A549 (cell line): ENCODE measurements around the gene SSC5D. TPM values are rescaled to one million over a fixed set of nuclear protein-coding genes. Genes with fewer than 3 reads are reported as not detected.
A peak's percentile ranks its signal among the peaks of the same experiment; 100 is the strongest.

Source experiments
- ATAC-seq, 2 experiments: fragments of 200-7000 bp in 1 of 2; fragments of >200 bp in 1 of 2; cut with Nextera tagmentation in 1 of 2; cut with Tn5 transposase in 1 of 2; 3 replicates each; pipeline versions ENCODE4 v1.8.0 to v1.9.1; 2018 to 2020; ENCODE audit warnings: mild to moderate bottlenecking in 1 of 2, moderate library complexity in 1 of 2
- CTCF ChIA-PET: fragments of 300-600 bp; sonication (Branson Sonifier 250); formaldehyde crosslinking; extraction: SDS; loops from one replicate; lab custom pipeline; 2021; ENCODE audit warnings: antibody characterized with exemption, inconsistent platforms; lab: Yijun Ruan, JAX
- POLR2A ChIA-PET: fragments of 350-600 bp; formaldehyde crosslinking; extraction: SDS; loops from one replicate; lab custom pipeline; 2021; ENCODE audit warnings: antibody characterized with exemption, inconsistent platforms; lab: Yijun Ruan, JAX
- DNase-seq, 2 experiments: peaks; one replicate each; pipeline versions ENCODE4 v3.0.0 to v3.0.0-alpha.2; 2011 to 2016; ENCODE audit warnings: low read depth in 1 of 2, low spot score in 1 of 2
- FAIRE-seq: peaks from 2 replicates; lab custom pipeline; 2011; peaks lifted over from hg19 to GRCh38; lab: Jason Lieb, UNC
- H3K27ac ChIP-seq, 2 experiments: fragments of >200 bp; sonication (Bioruptor Twin); formaldehyde crosslinking; 3 replicates each; pipeline ENCODE4 v1.5.1; 2016 to 2017
- H3K4me1 ChIP-seq: fragments of >200 bp; sonication (Bioruptor Twin); formaldehyde crosslinking; 3 replicates; pipeline ENCODE4 v1.6.1; 2016
- H3K4me2 ChIP-seq: fragments of >200 bp; sonication (Bioruptor Twin); formaldehyde crosslinking; 3 replicates; pipeline ENCODE4 v1.6.1; 2016
- H3K4me3 ChIP-seq: fragments of >200 bp; sonication (Bioruptor Twin); formaldehyde crosslinking; 3 replicates; pipeline ENCODE4 v1.5.1; 2016
- H3K9me3 ChIP-seq: fragments of >200 bp; sonication (Bioruptor Twin); formaldehyde crosslinking; 3 replicates; pipeline ENCODE4 v1.6.1; 2016
- ATOH8 ChIP-seq: fragments of 250-450 bp; sonication (Bioruptor Pico); IDR thresholded peaks from 2 replicates; pipeline ENCODE4 v1.5.0; 2020; ENCODE audit warnings: low read depth, mild to moderate bottlenecking, moderate library complexity
- BHLHE40 ChIP-seq: IDR thresholded peaks from 2 replicates; pipeline ENCODE4 v1.6.1; 2012; ENCODE audit warnings: low read depth, low read length, inconsistent platforms
- CBX2 ChIP-seq: fragments of 200-600 bp; sonication (generic); IDR thresholded peaks from 2 replicates; pipeline ENCODE4 v1.6.1; 2016; ENCODE audit warnings: low read depth, mild to moderate bottlenecking, borderline replicate concordance
- CHD4 ChIP-seq: fragments of 200-600 bp; sonication (generic); IDR thresholded peaks from 2 replicates; pipeline ENCODE4 v1.6.1; 2016; ENCODE audit warnings: antibody characterized with exemption, mild to moderate bottlenecking, borderline replicate concordance
- HDAC2 ChIP-seq: fragments of 200-600 bp; sonication (generic); IDR thresholded peaks from 2 replicates; pipeline ENCODE4 v1.6.1; 2016
- HOXA7 ChIP-seq: fragments of 250-450 bp; sonication (Bioruptor Pico); IDR thresholded peaks from 2 replicates; pipeline ENCODE4 v1.5.0; 2020; ENCODE audit warnings: mild to moderate bottlenecking, moderate library complexity
- HOXB13 ChIP-seq: fragments of 250-450 bp; sonication (Bioruptor Pico); IDR thresholded peaks from 2 replicates; pipeline ENCODE4 v1.5.0; 2020; ENCODE audit warnings: low read depth, mild to moderate bottlenecking, moderate library complexity
- JUN ChIP-seq, 2 experiments: fragments of >200 bp; sonication (Bioruptor Twin); formaldehyde crosslinking; IDR thresholded peaks; 2 replicates in 1 of 2; 3 replicates in 1 of 2; pipeline ENCODE4 v1.6.1; 2016 to 2017
- JUNB ChIP-seq: fragments of >200 bp; sonication (Bioruptor Twin); formaldehyde crosslinking; IDR thresholded peaks from 2 replicates; pipeline ENCODE4 v1.6.1; 2016
- KDM1A ChIP-seq: fragments of 200-600 bp; sonication (generic); IDR thresholded peaks from 2 replicates; pipeline ENCODE4 v1.6.1; 2016; ENCODE audit warnings: low read depth, mild to moderate bottlenecking
- MAFK ChIP-seq: fragments of 450-650 bp; IDR thresholded peaks from 2 replicates; pipeline ENCODE4 v1.6.1; 2014; ENCODE audit not compliant: partially characterized antibody
- MYC ChIP-seq: IDR thresholded peaks from 2 replicates; pipeline ENCODE4 v1.6.1; 2012; ENCODE audit warnings: mild to moderate bottlenecking, inconsistent platforms, low read length, improper control_type of control experiment, borderline replicate concordance
- NR3C1 ChIP-seq: fragments of >200 bp; sonication (Bioruptor Twin); formaldehyde crosslinking; IDR thresholded peaks from 3 replicates; pipeline ENCODE4 v1.6.1; 2017
- PHF8 ChIP-seq: fragments of 200-600 bp; sonication (generic); IDR thresholded peaks from 2 replicates; pipeline ENCODE4 v1.6.1; 2016; ENCODE audit warnings: low read depth, mild to moderate bottlenecking, antibody characterized with exemption, moderate library complexity, borderline replicate concordance
- POLR2A ChIP-seq: IDR thresholded peaks from 2 replicates; pipeline ENCODE4 v1.6.1; 2012; ENCODE audit warnings: mild to moderate bottlenecking, low read length
- POLR2AphosphoS2 ChIP-seq: conservative IDR thresholded peaks from 2 replicates; pipeline ENCODE4 v1.6.1; 2012; ENCODE audit warnings: low read length, improper control_type of control experiment, inconsistent platforms
- RARB ChIP-seq: fragments of 250-450 bp; sonication (Bioruptor Pico); IDR thresholded peaks from 2 replicates; pipeline ENCODE4 v1.8.0; 2021; ENCODE audit warnings: mild to moderate bottlenecking, moderate library complexity
- RCOR1 ChIP-seq: fragments of 150-350 bp; IDR thresholded peaks from 2 replicates; pipeline ENCODE4 v1.6.1; 2014; ENCODE audit warnings: antibody characterized with exemption, low read length, low read depth
- REST ChIP-seq: fragments of 200-600 bp; sonication (generic); IDR thresholded peaks from 2 replicates; pipeline ENCODE4 v1.6.1; 2016; ENCODE audit warnings: antibody characterized with exemption, mild to moderate bottlenecking, moderate library complexity
- ZC3H11A ChIP-seq: fragments of 450-650 bp; IDR thresholded peaks from 2 replicates; pipeline ENCODE4 v1.6.1; 2014; ENCODE audit warnings: antibody characterized with exemption, mild to moderate bottlenecking
- ZFP36 ChIP-seq: fragments of 450-650 bp; IDR thresholded peaks from 2 replicates; pipeline ENCODE4 v1.6.1; 2014; ENCODE audit warnings: borderline replicate concordance; ENCODE audit not compliant: partially characterized antibody
- WGBS: methylation state at CpG from one replicate; pipeline ENCODE4 v1.1.6; 2017; ENCODE audit errors: missing lambda C conversion rate; 5-methylcytosine and 5-hydroxymethylcytosine counted together
- polyA plus RNA-seq, 4 experiments: library from polyadenylated mRNA; depleted of rRNA in 3 of 4; stranded (reverse); fragments of >200 nt; fragmentation: RNase III in 1 of 4; extraction: RNeasy Plus Mini Kit Qiagen cat#74134 plus additional on column Dnase treatment in 1 of 4; gene quantifications; 2 replicates in 3 of 4; 3 replicates in 1 of 4; pipeline ENCODE4 v1.2.3, GENCODE V29; 2011 to 2017

Gene SSC5D
- polyA plus RNA-seq, 2 of the 4 experiments (the other 2 are of a cell fraction), result 0.22 to 1.5 TPM

- ChIA-PET POLR2A (interaction anchor here (0.5 to 1.6 kb wide), 14 partner anchors 9 to 382 kb away, joined by 3 to 22 read pairs (median 4); partner anchors contain the start of genes FIZ1, KMT5C, NAT14 and U2AF2), CTCF (interaction anchor here (0.5 to 6.9 kb wide), 4 partner anchors 15 to 311 kb away, joined by 3 to 89 read pairs (median 20); partner anchors contain the start of gene ZNF628)
- Histone ChIP-seq H3K27ac (peak overlapping the region; percentile 76 to 85), H3K4me3 (peak overlapping the region; percentile 58), H3K4me2 (peak overlapping the region; percentile 93), H3K9me3 (no peaks in the 10 kb centered on the region), H3K4me1 (peaks cover 14% of the 10 kb centered on the region; the same call in 2 of the 3 replicates)
- DNase-seq, result peak in 1 of 2 experiments; percentile 61
- 9% methylated on average over 27 of the region's 27 CpGs for WGBS
- FAIRE-seq, result peak; percentile 56
- TF ChIP-seq POLR2A (peak; percentile 90), PHF8 (peak; percentile 68; the same call in 1 of the 2 replicates), JUN (IDR thresholded peaks at IDR 0.05) (peak in 1 of 2 experiments; percentile 31; a peak in 1 of 5 replicates), KDM1A (no peak), HDAC2 (peak; percentile 58; the same call in 1 of the 2 replicates)
- ATAC-seq, result peak; percentile 19 to 31; a peak in 3 of 6 replicates
These were observed 26.1 kb upstream of the SSC5D start for GRCh38 chr19:55461974-55462626.

GRCh38 chr19:55462722-55463121 lies 25.5 kb upstream of the SSC5D start:
- peaks cover 14% of the 10 kb centered on the region; the same call in 2 of the 3 replicates for H3K4me1 ChIP-seq
- CTCF ChIA-PET, result interaction anchor here (1.0 to 6.9 kb wide), 5 partner anchors 9 to 44 kb away, joined by 4 to 89 read pairs (median 4); partner anchors contain the start of gene ZNF628
- H3K4me3 ChIP-seq, result no peak overlapping the region; the same call in 2 of the 3 replicates
- peak overlapping the region in 1 of 2 experiments; percentile 85; a peak in 2 of 6 replicates for H3K27ac ChIP-seq
- no peak for FAIRE-seq
- POLR2A ChIA-PET, result interaction anchor here (0.6 to 1.6 kb wide), 3 partner anchors 14 to 55 kb away, joined by 4 to 22 read pairs (median 4); partner anchors contain the start of genes UBE2S and ZNF628
- no peaks in the 10 kb centered on the region for H3K9me3 ChIP-seq
- 84% methylated on average over 11 of the region's 11 CpGs for WGBS
- TF ChIP-seq RARB (CRISPR knock-in tag), result no peak
- no peak for TF ChIP-seq JUNB
- TF ChIP-seq ATOH8, result no peak
- TF ChIP-seq MYC, result no peak
- no peak for TF ChIP-seq RCOR1
- no peak for TF ChIP-seq CHD4
- TF ChIP-seq MAFK, result no peak
- TF ChIP-seq PHF8, result no peak
- no peak for TF ChIP-seq CBX2
- no peak for TF ChIP-seq HOXA7
- TF ChIP-seq KDM1A, result no peak
- TF ChIP-seq ZC3H11A, result no peak
- TF ChIP-seq BHLHE40, result no peak
- no peak for TF ChIP-seq POLR2AphosphoS2
- no peak for TF ChIP-seq HOXB13 (CRISPR knock-in tag)
- no peak for TF ChIP-seq REST
- no peak for TF ChIP-seq NR3C1
- no peak for TF ChIP-seq ZFP36
- no peak for ATAC-seq
- peak overlapping the region; percentile 93; the same call in 2 of the 3 replicates for H3K4me2 ChIP-seq
- no peak for DNase-seq
